NOMO-1 treated with DMSO at 0.1 percent for 48 hours (cell line): ENCODE results near the gene ELF5.

Source experiments
- DNase-seq: peaks from one replicate; lab custom pipeline; 2025; ENCODE audit not compliant: unreplicated experiment; lab: John Stamatoyannopoulos, UW

The ELF5 gene

DNA sequence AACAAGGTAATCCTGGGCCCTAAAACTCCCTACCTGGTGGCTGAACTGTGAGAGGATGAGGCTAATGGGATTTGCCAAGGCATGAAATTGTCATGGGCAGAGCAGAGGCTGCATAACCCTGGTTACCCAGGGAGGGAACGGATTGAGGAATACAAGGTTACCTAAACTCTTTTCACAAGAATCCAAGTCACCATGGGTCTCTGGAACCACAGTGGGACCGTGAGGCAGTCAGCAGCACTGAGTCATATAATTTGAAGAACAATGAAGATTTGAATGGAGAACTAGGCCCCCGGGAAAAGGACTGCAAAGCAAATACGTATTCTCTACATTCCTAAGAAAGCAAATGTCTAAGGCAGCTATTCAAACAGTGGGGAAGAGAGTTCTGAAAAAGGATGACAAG is 55.1 kb downstream of the ELF5 start:
- DNase-seq, result no peak

DNA sequence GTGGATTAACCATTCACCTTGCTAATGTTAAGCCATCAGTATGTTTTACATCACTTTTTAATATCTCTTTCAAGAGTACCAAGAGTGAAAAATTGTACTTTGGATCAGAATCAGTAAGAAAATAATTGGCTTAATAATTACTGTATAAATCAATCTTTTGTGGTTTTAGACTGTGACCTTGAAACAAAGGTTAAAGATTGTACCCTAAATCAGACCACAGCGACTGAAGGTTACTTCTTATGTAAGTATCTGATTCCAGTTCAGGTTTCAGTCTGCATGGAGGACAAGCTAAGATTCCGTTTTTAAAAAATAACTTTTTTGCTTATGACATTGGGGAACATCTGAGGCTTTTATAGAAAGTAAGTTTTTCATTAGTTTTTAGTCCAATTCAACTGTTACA is 56.0 kb downstream of the ELF5 start:
- no peak for DNase-seq

DNA sequence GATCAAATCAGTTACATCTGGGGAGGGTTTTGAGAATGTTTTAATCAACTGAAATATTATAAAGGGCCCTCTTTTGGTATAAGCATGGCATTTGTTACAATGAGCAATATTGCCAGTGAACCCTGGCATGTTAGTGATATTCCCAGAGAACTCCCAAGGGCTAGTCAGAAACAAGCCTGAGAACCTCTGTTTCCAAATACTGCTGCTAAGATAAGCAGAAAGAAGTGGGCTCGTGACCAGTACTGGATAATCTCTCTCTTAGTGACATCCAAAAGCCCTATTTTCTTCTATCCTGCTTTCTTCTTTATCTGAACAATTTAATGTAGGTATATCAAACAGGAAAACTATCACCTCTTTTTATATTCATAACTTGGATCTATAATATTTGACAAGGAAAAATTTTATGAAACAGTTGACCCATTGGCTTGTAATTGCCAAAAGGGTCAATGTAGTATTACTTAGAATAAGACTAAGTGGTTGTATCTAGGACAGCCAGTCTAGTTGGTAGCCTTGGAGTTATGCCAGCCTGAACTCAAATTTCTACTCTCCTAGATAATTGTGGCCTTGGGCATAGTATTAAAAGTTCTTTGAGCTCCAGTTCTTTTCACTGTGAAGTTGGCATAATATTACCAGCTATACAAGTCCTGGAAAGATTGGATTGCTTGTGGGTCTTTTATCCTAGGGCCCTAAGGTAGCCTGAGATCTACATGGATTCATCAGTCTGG is 59.1 kb downstream of the ELF5 start:
- DNase-seq, result no peak

DNA sequence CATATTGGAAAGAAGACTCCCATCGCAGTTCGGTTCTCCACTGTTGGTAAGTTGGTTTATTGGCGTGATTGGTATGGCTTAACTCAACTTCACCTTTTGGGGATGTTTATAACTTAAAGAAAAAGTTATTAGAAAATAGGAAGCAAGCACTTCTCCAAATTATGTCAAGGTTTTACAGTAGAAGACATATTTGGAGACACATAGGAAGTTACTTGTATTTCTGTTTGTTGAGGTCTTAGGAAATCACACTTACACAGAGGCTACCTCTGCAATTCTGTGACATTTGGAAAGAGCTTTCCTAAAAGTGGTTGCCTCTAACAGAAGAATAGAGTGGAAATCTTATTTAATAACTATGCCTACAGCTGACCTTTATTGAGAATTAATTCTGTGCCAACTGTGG is 62.5 kb downstream of the ELF5 start:
- DNase-seq, result peak; percentile 88

DNA sequence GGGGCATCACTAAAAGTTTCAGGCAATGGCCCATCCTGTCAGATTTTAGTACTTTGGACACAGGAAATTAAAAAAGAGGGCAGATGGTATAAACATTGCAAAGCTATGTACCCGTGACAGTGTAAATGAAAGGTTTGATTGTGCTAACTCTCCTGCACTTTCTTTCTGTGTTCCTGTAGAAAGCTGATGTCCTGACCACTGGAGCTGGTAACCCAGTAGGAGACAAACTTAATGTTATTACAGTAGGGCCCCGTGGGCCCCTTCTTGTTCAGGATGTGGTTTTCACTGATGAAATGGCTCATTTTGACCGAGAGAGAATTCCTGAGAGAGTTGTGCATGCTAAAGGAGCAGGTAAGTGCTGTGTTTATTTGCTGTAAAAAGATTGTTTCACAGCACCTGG is 64.6 kb downstream of the ELF5 start:
- peak; percentile 65 for DNase-seq

- DNase-seq, result no peak
Measured at GRCh38 chr11:34448223-34448994, 65.2 kb downstream of the ELF5 start.

GRCh38 chr11:34447044-34447443 is 66.5 kb downstream of the ELF5 start:
- DNase-seq, result no peak

GRCh38 chr11:34446386-34446785 is 67.2 kb downstream of the ELF5 start:
- no peak for DNase-seq

GRCh38 chr11:34445956-34446355 is 67.6 kb downstream of the ELF5 start:
- peak; percentile 35 for DNase-seq

GRCh38 chr11:34444428-34444827 is 69.2 kb downstream of the ELF5 start:
- DNase-seq, result no peak

- no peak for DNase-seq
Measured at GRCh38 chr11:34443136-34443535, 70.5 kb downstream of the ELF5 start.

DNA sequence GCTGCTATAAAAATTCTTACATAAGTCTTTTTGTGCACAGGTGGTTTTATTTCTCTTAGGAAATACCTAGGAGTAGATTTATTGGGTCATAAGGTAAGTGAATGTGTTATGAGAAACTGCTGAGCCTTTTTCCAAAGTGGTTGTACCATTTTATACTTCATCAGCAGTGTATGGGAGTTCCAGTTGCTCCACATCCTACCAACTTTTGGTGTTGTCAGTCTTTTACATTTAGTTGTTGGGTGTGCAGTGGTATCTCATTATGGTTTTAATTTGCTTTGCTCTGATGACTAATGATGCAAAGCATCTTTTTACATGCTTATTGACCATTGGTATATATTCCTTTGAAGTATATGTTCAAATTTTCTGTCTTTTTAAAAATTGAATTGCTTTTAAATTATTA is 71.8 kb downstream of the ELF5 start:
- no peak for DNase-seq

DNA sequence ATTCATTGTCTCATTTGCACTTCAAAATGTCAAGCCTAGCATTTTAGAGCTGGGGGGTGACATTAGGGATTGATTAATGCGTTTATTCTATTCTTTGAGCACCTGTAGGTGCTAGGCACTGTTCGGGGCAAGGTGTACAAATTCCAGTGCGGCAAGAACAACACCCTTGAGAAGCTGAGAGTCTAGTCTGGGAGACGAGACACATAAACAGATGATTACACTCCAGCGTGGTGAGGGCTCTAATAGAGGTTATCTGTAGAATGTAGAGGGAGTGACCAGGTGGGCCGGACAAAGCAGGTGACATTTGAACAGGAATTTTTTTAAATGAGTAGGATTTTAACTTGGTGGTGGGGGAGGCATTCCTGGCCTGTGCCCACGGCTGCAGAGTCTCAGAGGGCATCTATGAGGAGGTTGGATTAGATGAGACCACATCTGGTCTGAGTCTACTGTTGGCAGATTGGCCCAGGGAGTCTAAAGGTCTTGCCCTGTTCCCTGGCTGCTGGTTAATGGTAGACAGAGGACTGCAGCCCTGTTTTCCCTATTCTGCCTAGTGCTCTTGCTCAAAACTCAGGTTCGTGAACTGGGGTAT is 73.9 kb downstream of the ELF5 start:
- no peak for DNase-seq

DNA sequence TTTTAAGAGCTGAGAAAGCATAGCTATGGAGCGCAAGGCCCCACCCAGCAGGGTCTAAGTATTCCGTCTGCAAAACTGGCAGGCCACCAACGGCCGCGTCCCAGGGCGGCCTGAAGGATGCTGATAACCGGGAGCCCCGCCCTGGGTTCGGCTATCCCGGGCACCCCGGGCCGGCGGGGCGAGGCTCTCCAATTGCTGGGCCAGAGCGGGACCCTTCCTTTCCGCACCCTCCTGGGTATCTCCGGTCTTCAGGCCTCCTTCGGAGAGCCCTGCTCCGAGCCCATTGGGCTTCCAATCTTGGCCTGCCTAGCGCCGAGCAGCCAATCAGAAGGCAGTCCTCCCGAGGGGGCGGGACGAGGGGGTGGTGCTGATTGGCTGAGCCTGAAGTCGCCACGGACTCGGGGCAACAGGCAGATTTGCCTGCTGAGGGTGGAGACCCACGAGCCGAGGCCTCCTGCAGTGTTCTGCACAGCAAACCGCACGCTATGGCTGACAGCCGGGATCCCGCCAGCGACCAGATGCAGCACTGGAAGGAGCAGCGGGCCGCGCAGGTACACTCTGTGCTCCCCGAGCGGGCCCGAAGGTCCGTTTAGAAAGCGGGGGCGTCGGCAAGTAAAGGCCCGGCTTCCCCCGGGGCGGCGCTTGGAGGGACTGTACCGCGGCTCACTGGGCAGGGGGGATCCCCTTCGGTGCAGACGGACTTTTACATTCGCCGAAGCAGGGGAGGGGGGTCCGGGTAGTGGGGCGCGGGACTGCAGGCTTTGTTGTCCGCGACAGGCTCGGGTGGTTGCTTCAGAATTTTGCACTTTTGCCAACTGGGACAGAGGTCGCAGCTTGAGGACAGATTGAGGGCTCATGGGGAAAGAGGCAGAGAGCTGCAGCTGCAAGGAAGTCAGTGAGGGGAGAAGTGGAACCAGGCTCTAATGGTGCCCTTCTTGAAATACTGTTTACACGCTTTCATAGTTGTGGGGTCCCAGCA is 74.8 kb downstream of the ELF5 start, which contains the start of gene CAT:
Gene CAT (plus strand): TSS at position 406 of the 979 bp plus-strand sequence. CDS start 80 bp downstream, at position 486.
- DNase-seq, result peak; percentile 98

- DNase-seq, result no peak
Measured at GRCh38 chr11:34437224-34438125, 76.1 kb downstream of the ELF5 start.

DNA sequence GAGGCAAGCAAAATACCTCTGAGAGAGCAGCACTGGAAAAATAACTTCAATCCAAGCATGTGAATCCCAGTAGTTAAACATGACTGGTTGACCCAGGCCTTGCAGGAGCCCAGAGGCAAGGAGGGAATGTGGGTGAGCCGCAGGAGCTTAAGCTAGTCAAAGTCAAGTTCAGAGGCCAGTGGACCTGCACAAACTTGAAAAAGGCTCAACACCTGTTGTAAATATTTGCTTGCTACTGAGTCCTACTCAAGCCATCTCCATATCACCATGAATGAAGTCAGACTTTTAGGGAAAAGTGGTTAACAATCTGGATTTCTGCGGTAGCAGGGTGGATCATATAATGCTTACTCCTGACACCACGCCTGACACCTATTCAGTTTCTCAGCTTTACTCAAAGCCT is 79.7 kb downstream of the ELF5 start:
- DNase-seq, result no peak

DNA sequence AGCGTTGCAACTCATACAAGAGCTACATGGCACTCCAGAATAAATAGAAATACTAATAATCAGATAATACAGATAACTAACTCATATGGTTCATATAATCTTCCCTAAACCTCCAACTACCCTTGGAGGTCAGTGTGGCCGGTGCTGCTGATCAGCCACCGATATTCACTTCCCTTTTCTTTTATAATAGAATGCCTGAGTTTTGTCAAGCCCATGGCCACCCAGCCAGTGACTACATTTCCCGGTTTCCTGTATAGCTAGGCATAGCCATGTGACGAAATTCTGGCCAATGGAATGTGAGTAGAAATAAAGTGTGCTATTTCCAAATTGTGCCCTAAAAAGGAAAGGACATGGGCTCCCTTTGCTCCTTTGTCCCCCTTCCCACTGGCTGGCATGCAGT is 80.8 kb downstream of the ELF5 start:
- DNase-seq, result peak; percentile 81

DNA sequence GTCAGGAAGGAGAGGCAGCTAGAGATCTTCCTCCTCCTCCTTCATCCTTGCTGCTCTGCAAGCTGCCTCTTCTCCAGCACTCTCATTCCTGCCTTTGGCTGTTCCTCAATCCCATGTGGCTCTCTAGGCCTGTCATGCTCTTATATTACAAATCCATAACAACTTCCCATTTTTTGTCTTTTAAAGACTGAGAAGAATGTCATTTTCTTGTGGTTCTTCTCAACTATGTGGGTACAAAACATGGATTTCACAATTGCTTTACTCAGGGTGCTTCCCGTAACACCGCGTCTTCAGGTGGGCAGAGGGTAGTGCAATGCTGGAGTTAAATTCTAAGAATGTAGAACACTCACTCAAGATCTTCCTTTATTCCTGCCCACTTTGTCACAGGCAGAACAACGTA is 81.6 kb downstream of the ELF5 start:
- DNase-seq, result peak; percentile 87
